Endothelial cell of umbilical vein (primary cell): ENCODE data around the gene AMMECR1.

Experiments used
- CTCF ChIP-seq, 2 donors: IDR thresholded peaks; 1 replicate in 1 of 2; 2 replicates in 1 of 2; pipeline ENCODE4 v1.5.1; 2011; ENCODE audit warnings: low read length in 2 of 2, mild to moderate bottlenecking in 2 of 2, moderate library complexity in 2 of 2, control low read depth in 1 of 2, inconsistent platforms in 1 of 2, low read depth in 1 of 2; ENCODE audit not compliant: insufficient read depth in 1 of 2; ENCODE audit errors: extremely low read depth in 1 of 2
- EZH2 ChIP-seq: IDR thresholded peaks from 2 replicates; pipeline ENCODE4 v1.6.1; 2012; ENCODE audit warnings: borderline replicate concordance, low read depth, mild to moderate bottlenecking, moderate library complexity, low read length, inconsistent platforms; ENCODE audit not compliant: severe bottlenecking
- FOS ChIP-seq: IDR thresholded peaks from 2 replicates; pipeline ENCODE4 v1.6.1; 2011; ENCODE audit warnings: mild to moderate bottlenecking, low read length, moderate library complexity, borderline replicate concordance; ENCODE audit not compliant: insufficient read depth
- MYC ChIP-seq: IDR thresholded peaks from one replicate; pipeline ENCODE4 v1.6.1; 2011; ENCODE audit warnings: mild to moderate bottlenecking, low read depth, low read length
- POLR2A ChIP-seq: IDR thresholded peaks from 2 replicates; pipeline ENCODE4 v1.6.1; 2012; ENCODE audit warnings: low read depth, mild to moderate bottlenecking, control low read depth, low read length
- POLR2AphosphoS5 ChIP-seq: IDR thresholded peaks from 2 replicates; pipeline ENCODE4 v1.6.1; 2012; ENCODE audit warnings: low read depth, mild to moderate bottlenecking, control low read depth, low read length, moderate library complexity; ENCODE audit not compliant: insufficient read depth

GRCh38 chrX:110310000-110310790 is 7.7 kb downstream of the AMMECR1 start:
- TF ChIP-seq CTCF (IDR thresholded peaks at IDR 0.05; ENCODE audit: extremely low read depth in 1 of 2, insufficient read depth in 1 of 2, low read depth in 1 of 2, low read length in 2 of 2) (no peak), FOS (no peak), POLR2A (no peak), EZH2 (no peak), POLR2AphosphoS5 (no peak), MYC (no peak)
